H1 (cell line): Measurements from ENCODE around the gene WNK2. TPM values are rescaled to one million over a fixed set of nuclear protein-coding genes. Genes with fewer than 3 reads are reported as not detected.

Source experiments
- GABPA ChIP-seq: IDR thresholded peaks from 2 replicates; pipeline ENCODE4 v1.6.1; 2011; ENCODE audit warnings: mild to moderate bottlenecking, low read length, moderate library complexity, borderline replicate concordance; ENCODE audit not compliant: insufficient read depth
- KDM4A ChIP-seq: IDR thresholded peaks from one replicate; pipeline ENCODE4 v1.7.1; 2012; ENCODE audit warnings: low read depth, mild to moderate bottlenecking, moderate library complexity, low read length, inconsistent platforms; ENCODE audit not compliant: severe bottlenecking
- SRF ChIP-seq: IDR thresholded peaks from 2 replicates; pipeline ENCODE4 v1.6.1; 2011; ENCODE audit warnings: mild to moderate bottlenecking, low read depth, low read length, moderate library complexity
- polyA plus RNA-seq, 7 experiments: library from polyadenylated mRNA; depleted of rRNA in 3 of 7; stranded (reverse) in 5 of 7; unstranded in 2 of 7; fragments of >200 nt in 5 of 7; fragments of 200-250 nt in 2 of 7; gene quantifications; 1 replicate in 5 of 7; 2 replicates in 1 of 7; 4 replicates in 1 of 7; pipeline versions ENCODE4 v1.2.1 to v1.2.3, GENCODE V29; 2011 to 2013; ENCODE audit warnings: missing spikeins in 2 of 7, mixed read lengths in 2 of 7
- total RNA-seq: library from RNA; stranded (reverse); fragmentation: NEBNext Ultra II Directional; extraction: Animal tissue kit (Norgen Biotek cat#: 25700); gene quantifications from 2 replicates; pipeline ENCODE4 v1.2.1, GENCODE V29; 2021
- TF ChIP-seq, protein P1 (sequence below), 3 experiments: IDR thresholded peaks; 1 replicate in 2 of 3; 2 replicates in 1 of 3; pipeline versions ENCODE4 v1.5.1 to v1.6.1; 2011; ENCODE audit warnings: low read length in 3 of 3, mild to moderate bottlenecking in 3 of 3, inconsistent platforms in 2 of 3, low read depth in 1 of 3, moderate library complexity in 1 of 3; ENCODE audit not compliant: insufficient read depth in 1 of 3; ENCODE audit errors: control extremely low read depth in 1 of 3

The WNK2 gene
- total and polyA plus RNA-seq, 2 of the 8 experiments (the other 6 are each of a cell fraction or from before 2014, with no cell fraction given): 12.0 to 87.2 TPM

DNA sequence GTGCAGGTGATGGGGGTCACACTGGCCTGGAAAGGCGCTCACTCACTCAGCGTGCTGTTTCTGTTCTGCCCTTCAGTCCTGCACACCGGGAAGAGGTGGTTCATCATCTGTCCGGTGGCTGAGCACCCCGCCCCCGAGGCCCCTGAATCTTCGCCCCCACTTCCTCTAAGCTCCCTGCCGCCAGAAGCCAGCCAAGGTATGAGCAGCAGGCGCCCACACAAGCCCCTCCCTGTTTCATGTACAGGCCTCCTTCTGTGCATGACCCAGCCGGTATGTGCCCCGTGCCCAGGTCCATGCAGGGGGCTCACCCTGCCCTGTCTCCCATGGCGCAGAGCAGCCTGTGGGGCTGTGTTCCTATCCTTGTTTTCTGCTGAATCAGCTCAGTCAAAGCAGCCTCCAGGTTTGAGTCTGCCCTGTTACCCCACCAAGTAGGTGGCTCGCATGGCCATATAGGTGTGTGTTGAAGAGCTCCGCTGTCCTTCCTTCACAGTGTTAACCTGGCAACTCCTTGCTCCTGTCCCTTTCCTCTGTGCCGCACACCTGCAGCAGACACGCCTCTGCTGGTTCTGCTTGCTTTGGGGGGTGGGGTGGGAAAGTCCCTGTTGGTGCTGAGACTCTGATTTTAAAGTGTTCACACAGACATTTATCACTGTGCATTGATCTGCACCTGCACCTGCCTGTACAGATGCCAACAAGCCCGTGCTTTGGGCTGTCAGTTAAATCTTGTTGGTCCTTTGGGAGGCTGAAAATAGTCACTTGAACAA is 84.8 kb downstream of the WNK2 start (continued):
- TF ChIP-seq, protein P1, sequence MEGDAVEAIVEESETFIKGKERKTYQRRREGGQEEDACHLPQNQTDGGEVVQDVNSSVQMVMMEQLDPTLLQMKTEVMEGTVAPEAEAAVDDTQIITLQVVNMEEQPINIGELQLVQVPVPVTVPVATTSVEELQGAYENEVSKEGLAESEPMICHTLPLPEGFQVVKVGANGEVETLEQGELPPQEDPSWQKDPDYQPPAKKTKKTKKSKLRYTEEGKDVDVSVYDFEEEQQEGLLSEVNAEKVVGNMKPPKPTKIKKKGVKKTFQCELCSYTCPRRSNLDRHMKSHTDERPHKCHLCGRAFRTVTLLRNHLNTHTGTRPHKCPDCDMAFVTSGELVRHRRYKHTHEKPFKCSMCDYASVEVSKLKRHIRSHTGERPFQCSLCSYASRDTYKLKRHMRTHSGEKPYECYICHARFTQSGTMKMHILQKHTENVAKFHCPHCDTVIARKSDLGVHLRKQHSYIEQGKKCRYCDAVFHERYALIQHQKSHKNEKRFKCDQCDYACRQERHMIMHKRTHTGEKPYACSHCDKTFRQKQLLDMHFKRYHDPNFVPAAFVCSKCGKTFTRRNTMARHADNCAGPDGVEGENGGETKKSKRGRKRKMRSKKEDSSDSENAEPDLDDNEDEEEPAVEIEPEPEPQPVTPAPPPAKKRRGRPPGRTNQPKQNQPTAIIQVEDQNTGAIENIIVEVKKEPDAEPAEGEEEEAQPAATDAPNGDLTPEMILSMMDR (IDR thresholded peaks at IDR 0.05; ENCODE audit: control extremely low read depth in 1 of 3, insufficient read depth in 1 of 3, low read depth in 1 of 3, low read length in 3 of 3): no peak
- TF ChIP-seq KDM4A (no peak), SRF (no peak), GABPA (no peak)
- TF ChIP-seq, all 59 proteins: peak for 0
